GM12878 (cell line): ENCODE data around the gene GNAQ. TPM values are rescaled to one million over a fixed set of nuclear protein-coding genes. Genes with fewer than 3 reads are reported as not detected.

Source experiments
- ATAC-seq: fragments of 200-7000 bp; cut with Tn5 transposase; 3 replicates; pipeline ENCODE4 v1.9.1; 2020; ENCODE audit warnings: mild to moderate bottlenecking, moderate library complexity
- BruUV-seq: library from RNA; stranded (reverse); fragments of 400-500 nt; replicated peaks from 2 replicates; lab custom pipeline; 2021; lab: Mats Ljungman, UMichigan
- CTCF ChIA-PET: fragments of 300-600 bp; sonication (Branson Sonifier 250); formaldehyde crosslinking; extraction: SDS; loops from one replicate; lab custom pipeline; 2021; ENCODE audit warnings: inconsistent platforms; lab: Yijun Ruan, JAX
- POLR2A ChIA-PET: fragments of 350-600 bp; formaldehyde crosslinking; extraction: SDS; loops from one replicate; lab custom pipeline; 2021; ENCODE audit warnings: inconsistent platforms; lab: Charles Lee
- RAD21 ChIA-PET: fragments of 300-600 bp; sonication (Branson Sonifier 250); formaldehyde crosslinking; loops from one replicate; lab custom pipeline; 2023; ENCODE audit warnings: antibody characterized with exemption; ENCODE audit not compliant: unreplicated experiment; lab: Charles Lee
- SMC1A ChIA-PET: fragments of 300-600 bp; sonication (Branson Sonifier 250); formaldehyde crosslinking; loops from one replicate; lab custom pipeline; 2023; ENCODE audit not compliant: unreplicated experiment, uncharacterized antibody; lab: Charles Lee
- DNase-seq: peaks from one replicate; pipeline ENCODE4 v3.0.0-alpha.2; 2011; ENCODE audit warnings: low read depth, low spot score
- FAIRE-seq: peaks from 3 replicates; lab custom pipeline; 2011; peaks lifted over from hg19 to GRCh38; lab: Jason Lieb, UNC
- H2AFZ ChIP-seq: 2 replicates; pipeline ENCODE4 v1.6.0; 2011; ENCODE audit warnings: low read depth, low read length, control low read depth; ENCODE audit not compliant: control insufficient read depth
- H3K27ac ChIP-seq: 2 replicates; pipeline ENCODE4 v1.5.1; 2011; ENCODE audit warnings: control low read depth; ENCODE audit not compliant: control insufficient read depth, insufficient read depth
- H3K27me3 ChIP-seq, 2 experiments: replicated peaks in 1 of 2; 2 replicates each; pipeline versions ENCODE4 v1.6.0 to v1.6.1; 2011; ENCODE audit warnings: low read length in 1 of 2; ENCODE audit not compliant: control insufficient read depth in 2 of 2, insufficient read depth in 2 of 2
- H3K36me3 ChIP-seq, 2 experiments: 2 replicates each; pipeline ENCODE4 v1.5.1; 2011; ENCODE audit warnings: low read length in 1 of 2; ENCODE audit not compliant: control insufficient read depth in 2 of 2, insufficient read depth in 2 of 2
- H3K4me1 ChIP-seq: 2 replicates; pipeline ENCODE4 v1.6.1; 2011; ENCODE audit warnings: mild to moderate bottlenecking, low read length, moderate library complexity, mixed read lengths; ENCODE audit not compliant: control insufficient read depth, insufficient read depth
- H3K4me2 ChIP-seq: 2 replicates; pipeline ENCODE4 v1.6.0; 2011; ENCODE audit warnings: control low read depth; ENCODE audit not compliant: control insufficient read depth, insufficient read depth
- H3K4me3 ChIP-seq: fragments of 200-600 bp; sonication (generic); 2 replicates; pipeline ENCODE4 v1.5.1; 2016
- H3K79me2 ChIP-seq: 2 replicates; pipeline ENCODE4 v1.6.0; 2011; ENCODE audit warnings: low read length; ENCODE audit not compliant: control insufficient read depth, insufficient read depth
- H3K9ac ChIP-seq: 2 replicates; pipeline ENCODE4 v1.8.0; 2011; ENCODE audit warnings: low read length, control low read depth, mixed read lengths; ENCODE audit not compliant: control insufficient read depth, insufficient read depth
- H3K9me3 ChIP-seq: replicated peaks from 3 replicates; pipeline ENCODE4 v1.5.1; 2011; ENCODE audit warnings: mild to moderate bottlenecking, low read length; ENCODE audit not compliant: control insufficient read depth, insufficient read depth
- H4K20me1 ChIP-seq: 2 replicates; pipeline ENCODE4 v1.6.0; 2011; ENCODE audit not compliant: control insufficient read depth, insufficient read depth
- CHD2 ChIP-seq: IDR thresholded peaks from 2 replicates; pipeline ENCODE4 v1.6.1; 2011; ENCODE audit warnings: low read depth, low read length, improper control_type of control experiment, borderline replicate concordance
- HDGF ChIP-seq: fragments of 450-650 bp; IDR thresholded peaks from 2 replicates; pipeline ENCODE4 v1.6.1; 2016; ENCODE audit warnings: antibody characterized with exemption
- JUNB ChIP-seq: IDR thresholded peaks from 2 replicates; pipeline ENCODE4 v1.6.1; 2016; ENCODE audit warnings: antibody characterized with exemption, mild to moderate bottlenecking
- KLF5 ChIP-seq: fragments of 450-650 bp; IDR thresholded peaks from 2 replicates; pipeline ENCODE4 v1.6.1; 2014; ENCODE audit warnings: mild to moderate bottlenecking; ENCODE audit not compliant: partially characterized antibody
- WGBS: methylation state at CpG from one replicate; pipeline ENCODE4 v1.1.6; 2016; ENCODE audit warnings: low lambda C conversion rate; ENCODE audit not compliant: insufficient replicate concordance, insufficient coverage; ENCODE audit errors: missing lambda C conversion rate; 5-methylcytosine and 5-hydroxymethylcytosine counted together
- in situ Hi-C: fragments of 300-500 bp; cut with MboI; formaldehyde crosslinking; loops from 9 replicates; pipeline ENCODE4 v1.14.3; 2018; ENCODE audit warnings: mixed read lengths
- intact Hi-C: fragments of 100-400 bp; cut with micrococcal nuclease; formaldehyde crosslinking; loops from one replicate; pipeline ENCODE4 v1.14.2; 2022; ENCODE audit not compliant: unreplicated experiment
- polyA plus RNA-seq, 11 experiments: library from polyadenylated mRNA; depleted of rRNA in 4 of 11; unstranded in 6 of 11; stranded (reverse) in 5 of 11; fragments of >200 nt; fragmentation: Nextera tagmentation in 4 of 11; fragmentation: Illumina TruSeq in 1 of 11; extraction: Ambion mirVana in 4 of 11; extraction: Trizol in 1 of 11; gene quantifications; 1 replicate in 1 of 11; 2 replicates in 10 of 11; pipeline versions ENCODE4 v1.2.1 to v1.2.3, GENCODE V29; 2011 to 2016; ENCODE audit warnings: inconsistent platforms in 2 of 11, missing spikeins in 2 of 11, low read depth in 1 of 11
- total RNA-seq, 4 experiments: library from RNA; depleted of rRNA in 3 of 4; stranded (reverse); fragments of >200 nt in 3 of 4; fragmentation: Illumina TruSeq in 1 of 4; extraction: Trizol in 1 of 4; gene quantifications; 2 replicates each; pipeline versions ENCODE4 v1.2.1 to v1.2.3, GENCODE V29; 2013 to 2021
- TF ChIP-seq, protein P1 (sequence below): fragments of 450-650 bp; IDR thresholded peaks from 2 replicates; pipeline ENCODE4 v1.6.1; 2016; ENCODE audit warnings: mild to moderate bottlenecking
- TF ChIP-seq, protein P2 (sequence below): fragments of 450-650 bp; IDR thresholded peaks from 2 replicates; pipeline ENCODE4 v1.6.1; 2017; ENCODE audit warnings: antibody characterized with exemption, mild to moderate bottlenecking, moderate library complexity

The GNAQ gene
- total and polyA plus RNA-seq, 10 of the 15 experiments (the other 5 are each of a cell fraction or from before 2014, with no cell fraction given), result 0.15 to 47.2 (median 0.49) TPM

DNA sequence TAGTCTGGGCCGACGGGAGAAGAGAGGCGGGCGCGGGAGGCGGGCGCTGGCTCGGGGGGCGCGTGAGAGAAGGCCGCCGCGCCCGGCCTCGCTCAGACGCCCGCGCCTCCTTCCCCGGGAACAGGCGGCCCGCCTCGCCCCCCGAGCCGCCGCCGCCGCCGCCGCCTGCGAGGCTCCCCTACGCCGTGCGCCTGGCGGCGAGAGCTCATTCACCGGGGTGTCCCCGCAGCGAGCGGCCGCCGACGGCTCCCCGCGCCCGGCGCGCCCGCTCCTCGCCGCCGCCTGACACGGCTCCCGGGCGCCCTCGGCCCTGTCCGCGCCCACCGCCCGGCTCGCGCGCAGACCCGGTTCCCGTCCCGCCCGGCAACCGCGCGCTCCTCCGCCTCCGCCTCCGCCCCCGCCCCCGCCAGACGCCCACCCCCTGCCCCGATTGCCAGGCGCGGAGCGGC lies at the start of gene GNAQ (continued):
- TF ChIP-seq, protein P1, sequence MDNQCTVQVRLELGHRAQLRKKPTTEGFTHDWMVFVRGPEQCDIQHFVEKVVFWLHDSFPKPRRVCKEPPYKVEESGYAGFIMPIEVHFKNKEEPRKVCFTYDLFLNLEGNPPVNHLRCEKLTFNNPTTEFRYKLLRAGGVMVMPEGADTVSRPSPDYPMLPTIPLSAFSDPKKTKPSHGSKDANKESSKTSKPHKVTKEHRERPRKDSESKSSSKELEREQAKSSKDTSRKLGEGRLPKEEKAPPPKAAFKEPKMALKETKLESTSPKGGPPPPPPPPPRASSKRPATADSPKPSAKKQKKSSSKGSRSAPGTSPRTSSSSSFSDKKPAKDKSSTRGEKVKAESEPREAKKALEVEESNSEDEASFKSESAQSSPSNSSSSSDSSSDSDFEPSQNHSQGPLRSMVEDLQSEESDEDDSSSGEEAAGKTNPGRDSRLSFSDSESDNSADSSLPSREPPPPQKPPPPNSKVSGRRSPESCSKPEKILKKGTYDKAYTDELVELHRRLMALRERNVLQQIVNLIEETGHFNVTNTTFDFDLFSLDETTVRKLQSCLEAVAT, result no peak
- TF ChIP-seq KLF5, result no peak

DNA sequence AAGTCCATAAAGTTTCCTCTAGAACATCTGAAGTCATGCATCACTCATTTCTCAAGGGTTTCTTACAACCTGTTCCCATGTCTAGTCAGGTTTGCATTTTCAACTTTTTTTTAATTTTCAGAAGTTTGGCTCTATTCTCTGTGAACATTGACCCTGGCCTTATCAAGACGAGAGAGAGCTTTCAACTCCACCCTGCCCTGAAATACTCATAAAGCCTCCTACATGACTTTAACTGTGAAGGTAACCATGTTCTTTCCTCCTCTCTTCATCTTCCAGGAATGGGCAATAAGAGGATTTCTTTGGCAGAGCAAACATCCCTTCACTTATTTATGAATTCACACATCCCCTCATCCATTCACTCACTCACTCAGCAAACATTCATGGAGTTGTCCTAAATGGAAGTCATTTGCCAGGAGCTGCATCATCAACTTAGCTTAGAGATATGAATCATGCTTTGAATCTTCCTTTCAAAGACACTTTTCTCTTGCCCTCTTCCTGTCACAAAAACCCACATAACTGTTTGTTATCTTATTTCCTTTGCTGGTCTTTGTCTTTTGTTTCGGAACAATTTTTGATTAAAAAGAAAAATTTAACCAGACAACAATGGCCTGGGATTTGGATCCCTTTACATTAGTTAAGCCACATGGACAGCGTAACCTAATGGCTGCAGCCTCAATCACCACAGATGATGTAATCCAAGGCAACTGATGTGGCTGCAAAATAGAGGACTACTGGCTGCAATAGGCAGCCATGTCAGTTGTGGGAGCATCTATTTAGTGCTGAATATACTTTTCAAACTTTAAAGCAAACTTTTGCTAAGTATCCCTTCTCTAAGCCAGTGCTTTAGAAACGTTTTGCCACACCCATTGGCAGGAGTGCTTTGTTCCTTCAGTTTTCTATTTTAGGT lies 43.0 kb upstream of the GNAQ start:
- no peak for ATAC-seq
- BruUV-seq, result no TSS peak
- SMC1A ChIA-PET, result interaction anchor here (1.0 to 2.0 kb wide), 2 partner anchors 9 to 17 kb away, joined by 5 read pairs; no protein-coding TSS in a partner anchor
- FAIRE-seq, result no peak
- Histone ChIP-seq H3K27ac (no peak overlapping the region), H3K4me1 (no peaks in the 10 kb centered on the region), H3K36me3 (no peaks in the 10 kb centered on the region), H2AFZ (no peak overlapping the region), H3K4me3 (no peak overlapping the region), H3K27me3 (no peaks in the 10 kb centered on the region), H4K20me1 (no peaks in the 10 kb centered on the region), H3K9ac (no peak overlapping the region), H3K9me3 (no peaks in the 10 kb centered on the region; the same call in 2 of the 3 replicates), H3K4me2 (no peak overlapping the region), H3K79me2 (no peaks in the 10 kb centered on the region)
- CTCF ChIA-PET, result interaction anchor here (0.8 kb wide), 1 partner anchor 29 kb away, joined by 3 read pairs; no protein-coding TSS in a partner anchor
- no peak for TF ChIP-seq CHD2
- no peak for TF ChIP-seq HDGF
- TF ChIP-seq, protein P2, sequence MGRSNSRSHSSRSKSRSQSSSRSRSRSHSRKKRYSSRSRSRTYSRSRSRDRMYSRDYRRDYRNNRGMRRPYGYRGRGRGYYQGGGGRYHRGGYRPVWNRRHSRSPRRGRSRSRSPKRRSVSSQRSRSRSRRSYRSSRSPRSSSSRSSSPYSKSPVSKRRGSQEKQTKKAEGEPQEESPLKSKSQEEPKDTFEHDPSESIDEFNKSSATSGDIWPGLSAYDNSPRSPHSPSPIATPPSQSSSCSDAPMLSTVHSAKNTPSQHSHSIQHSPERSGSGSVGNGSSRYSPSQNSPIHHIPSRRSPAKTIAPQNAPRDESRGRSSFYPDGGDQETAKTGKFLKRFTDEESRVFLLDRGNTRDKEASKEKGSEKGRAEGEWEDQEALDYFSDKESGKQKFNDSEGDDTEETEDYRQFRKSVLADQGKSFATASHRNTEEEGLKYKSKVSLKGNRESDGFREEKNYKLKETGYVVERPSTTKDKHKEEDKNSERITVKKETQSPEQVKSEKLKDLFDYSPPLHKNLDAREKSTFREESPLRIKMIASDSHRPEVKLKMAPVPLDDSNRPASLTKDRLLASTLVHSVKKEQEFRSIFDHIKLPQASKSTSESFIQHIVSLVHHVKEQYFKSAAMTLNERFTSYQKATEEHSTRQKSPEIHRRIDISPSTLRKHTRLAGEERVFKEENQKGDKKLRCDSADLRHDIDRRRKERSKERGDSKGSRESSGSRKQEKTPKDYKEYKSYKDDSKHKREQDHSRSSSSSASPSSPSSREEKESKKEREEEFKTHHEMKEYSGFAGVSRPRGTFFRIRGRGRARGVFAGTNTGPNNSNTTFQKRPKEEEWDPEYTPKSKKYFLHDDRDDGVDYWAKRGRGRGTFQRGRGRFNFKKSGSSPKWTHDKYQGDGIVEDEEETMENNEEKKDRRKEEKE, result no peak
- TF ChIP-seq JUNB, result no peak
- WGBS, result 31% methylated on average over 4 of the region's 4 CpGs
- no peak for DNase-seq
- POLR2A ChIA-PET, result no interaction called here
- intact Hi-C loops (no loop called here), in situ Hi-C loops (no loop called here)
- RAD21 ChIA-PET, result no interaction called here
